K562 (cell line): ENCODE data around the gene ZBTB38. TPM values are rescaled to one million over a fixed set of nuclear protein-coding genes. Genes with fewer than 3 reads are reported as not detected.

ENCODE experiments used
- ATAC-seq: fragments of 200-7000 bp; cut with Tn5 transposase; 3 replicates; pipeline ENCODE4 v1.9.1; 2020; ENCODE audit warnings: moderate library complexity
- BruUV-seq: library from RNA; stranded (reverse); fragments of 400-500 nt; replicated peaks from 2 replicates; lab custom pipeline; 2021; lab: Mats Ljungman, UMichigan
- CTCF ChIA-PET: fragments of 300-600 bp; formaldehyde crosslinking; extraction: SDS; loops from one replicate; lab custom pipeline; 2021; ENCODE audit warnings: low intra/inter-chr PET ratio; lab: Yijun Ruan, JAX
- POLR2A ChIA-PET: fragments of 300-600, 350-650 bp; sonication (Branson Sonifier 250); formaldehyde crosslinking; extraction: SDS; loops from one replicate; lab custom pipeline; 2021; ENCODE audit warnings: antibody characterized with exemption, inconsistent platforms; lab: Yijun Ruan, JAX
- DNase-seq, 4 experiments: peaks; one replicate each; pipeline versions ENCODE4 v3.0.0 to v3.0.0-alpha.2; 2011 to 2018; ENCODE audit warnings: low spot score in 3 of 4, mixed read lengths in 3 of 4; ENCODE audit errors: extremely low read depth in 1 of 4
- FAIRE-seq: peaks from 2 replicates; lab custom pipeline; 2011; peaks lifted over from hg19 to GRCh38; lab: Jason Lieb, UNC
- H2AFZ ChIP-seq: 2 replicates; pipeline ENCODE4 v1.6.0; 2011; ENCODE audit warnings: low read depth, low read length, control low read depth, inconsistent platforms
- H3K27ac ChIP-seq: fragments of 200-600 bp; 3 replicates; pipeline ENCODE4 v1.8.0; 2011; ENCODE audit warnings: low read depth, mild to moderate bottlenecking, control low read depth, inconsistent platforms, low read length, moderate library complexity, mixed read lengths; ENCODE audit errors: extremely low read depth
- H3K27me3 ChIP-seq, 2 experiments: fragments of 300-600 bp in 1 of 2; 2 replicates in 1 of 2; 3 replicates in 1 of 2; pipeline versions ENCODE4 v1.6.0 to v1.8.0; 2011; ENCODE audit warnings: inconsistent platforms in 2 of 2, low read length in 2 of 2, mild to moderate bottlenecking in 1 of 2, mixed read lengths in 1 of 2, moderate library complexity in 1 of 2; ENCODE audit not compliant: control insufficient read depth in 2 of 2, insufficient read depth in 2 of 2
- H3K36me3 ChIP-seq: fragments of 300-600 bp; 3 replicates; pipeline ENCODE4 v1.8.0; 2011; ENCODE audit warnings: mild to moderate bottlenecking, low read length, inconsistent platforms; ENCODE audit not compliant: control insufficient read depth, insufficient read depth
- H3K4me1 ChIP-seq, 2 experiments: fragments of 200-600 bp in 1 of 2; replicated peaks in 1 of 2; 2 replicates in 1 of 2; 3 replicates in 1 of 2; pipeline versions ENCODE4 v1.5.1 to v1.8.0; 2011; ENCODE audit warnings: inconsistent platforms in 2 of 2, low read length in 2 of 2, mild to moderate bottlenecking in 1 of 2, mixed read lengths in 1 of 2, moderate library complexity in 1 of 2; ENCODE audit not compliant: control insufficient read depth in 2 of 2, insufficient read depth in 2 of 2
- H3K4me2 ChIP-seq: 2 replicates; pipeline ENCODE4 v1.6.1; 2011; ENCODE audit warnings: low read length, control low read depth, inconsistent platforms, mixed read lengths; ENCODE audit not compliant: insufficient read depth
- H3K4me3 ChIP-seq: fragments of 200-600 bp; sonication (generic), shearing (Covaris generic); 2 replicates; pipeline ENCODE4 v1.5.1; 2016; ENCODE audit warnings: control low read depth, inconsistent platforms
- H3K79me2 ChIP-seq: fragments of 200-600 bp; 3 replicates; pipeline ENCODE4 v1.8.0; 2011; ENCODE audit warnings: low read length, inconsistent platforms; ENCODE audit not compliant: control insufficient read depth, insufficient read depth
- H3K9ac ChIP-seq, 2 experiments: 2 replicates each; pipeline versions ENCODE4 v1.6.0 to v1.6.1; 2011; ENCODE audit warnings: low read depth in 2 of 2, low read length in 2 of 2, control low read depth in 1 of 2, inconsistent platforms in 1 of 2, mild to moderate bottlenecking in 1 of 2, mixed read lengths in 1 of 2; ENCODE audit not compliant: insufficient read depth in 1 of 2
- H3K9me1 ChIP-seq: one replicate; pipeline ENCODE4 v1.6.0; 2011; ENCODE audit warnings: inconsistent platforms, mild to moderate bottlenecking, low read length, moderate library complexity; ENCODE audit not compliant: control insufficient read depth, insufficient read depth
- H3K9me3 ChIP-seq: replicated peaks from 2 replicates; pipeline ENCODE4 v1.5.1; 2011; ENCODE audit warnings: low read depth, low read length, inconsistent platforms; ENCODE audit not compliant: control insufficient read depth, insufficient read depth
- H4K20me1 ChIP-seq: replicated peaks from 2 replicates; pipeline ENCODE4 v1.6.1; 2011; ENCODE audit warnings: low read length, inconsistent platforms, mixed read lengths; ENCODE audit not compliant: control insufficient read depth, insufficient read depth
- CGGBP1 ChIP-seq: fragments of 250-450 bp; sonication (Bioruptor Pico); IDR thresholded peaks from 2 replicates; pipeline ENCODE4 v1.9.0; 2021; ENCODE audit warnings: mild to moderate bottlenecking
- MAFF ChIP-seq: IDR thresholded peaks from 2 replicates; pipeline ENCODE4 v1.6.1; 2012; ENCODE audit warnings: low read length, improper control_type of control experiment
- NFIX ChIP-seq: fragments of 250-450 bp; sonication (Bioruptor Pico); IDR thresholded peaks from 2 replicates; pipeline ENCODE4 v1.4.0; 2020; ENCODE audit warnings: low read depth, mild to moderate bottlenecking, moderate library complexity
- POLR2G ChIP-seq: fragments of 200-400 bp; formaldehyde crosslinking; IDR thresholded peaks from 2 replicates; pipeline ENCODE4 v1.6.1; 2017; ENCODE audit warnings: low read depth, mild to moderate bottlenecking, antibody characterized with exemption, low read length, moderate library complexity
- SIX5 ChIP-seq, 2 experiments: IDR thresholded peaks; 2 replicates each; pipeline ENCODE4 v1.6.1; 2011; ENCODE audit warnings: low read length in 2 of 2, borderline replicate concordance in 1 of 2, low read depth in 1 of 2, mild to moderate bottlenecking in 1 of 2, moderate library complexity in 1 of 2; ENCODE audit not compliant: insufficient read depth in 1 of 2
- TCF7 ChIP-seq: sonication (generic); IDR thresholded peaks from 2 replicates; pipeline ENCODE4 v1.6.1; 2016; ENCODE audit warnings: antibody characterized with exemption, borderline replicate concordance
- TRIM24 ChIP-seq, 2 experiments: fragments of 450-650 bp; IDR thresholded peaks; 2 replicates each; pipeline ENCODE4 v1.6.1; 2016
- ZNF12 ChIP-seq: sonication (generic); formaldehyde crosslinking; IDR thresholded peaks from 2 replicates; pipeline ENCODE4 v1.4.0; 2020; ENCODE audit warnings: mild to moderate bottlenecking, missing genetic modification reagents
- ZNF282 ChIP-seq: sonication (generic); formaldehyde crosslinking; IDR thresholded peaks from 2 replicates; pipeline ENCODE4 v1.8.1; 2023; ENCODE audit warnings: missing genetic modification reagents
- WGBS: fragments of 100-300 bp; shearing (Covaris generic); methylation state at CpG from one replicate; pipeline ENCODE4 v1.1.6; 2016; ENCODE audit warnings: low coverage, mixed read lengths; ENCODE audit not compliant: insufficient coverage; ENCODE audit errors: missing lambda C conversion rate; 5-methylcytosine and 5-hydroxymethylcytosine counted together
- in situ Hi-C: fragments of 300-500 bp; cut with MboI; formaldehyde crosslinking; loops from 4 replicates; pipeline ENCODE4 v1.15.0; 2018; ENCODE audit warnings: inconsistent platforms, mixed read lengths
- intact Hi-C: fragments of 100-400 bp; cut with micrococcal nuclease; formaldehyde crosslinking; loops from 2 replicates; pipeline ENCODE4 v1.14.2; 2022
- polyA plus RNA-seq, 8 experiments: library from polyadenylated mRNA; depleted of rRNA in 4 of 8; stranded (reverse) in 5 of 8; unstranded in 3 of 8; fragments of >200 nt; fragmentation: Nextera tagmentation in 2 of 8; fragmentation: Illumina TruSeq in 1 of 8; extraction: Ambion mirVana in 2 of 8; extraction: Trizol in 1 of 8; gene quantifications; 2 replicates each; pipeline versions ENCODE4 v1.2.1 to v1.2.3, GENCODE V29; 2011 to 2014; ENCODE audit warnings: inconsistent platforms in 1 of 8, missing spikeins in 1 of 8
- total RNA-seq, 7 experiments: library from RNA; depleted of rRNA in 6 of 7; stranded (reverse); fragments of >200 nt in 6 of 7; fragmentation: Illumina TruSeq in 2 of 7; extraction: Trizol in 2 of 7; gene quantifications; 2 replicates each; pipeline versions ENCODE4 v1.2.1 to v1.2.3, GENCODE V29; 2011 to 2021; ENCODE audit warnings: low replicate concordance in 1 of 7
- TF ChIP-seq, protein P1 (sequence below): sonication (generic); formaldehyde crosslinking; IDR thresholded peaks from 2 replicates; pipeline ENCODE4 v1.8.1; 2023; ENCODE audit warnings: missing genetic modification reagents, mild to moderate bottlenecking, borderline replicate concordance
- TF ChIP-seq, protein P2 (sequence below): fragments of 200-400 bp; formaldehyde crosslinking; IDR thresholded peaks from 2 replicates; pipeline ENCODE4 v1.6.1; 2017; ENCODE audit warnings: mild to moderate bottlenecking, low read depth, low read length, moderate library complexity

The ZBTB38 gene
- total and polyA plus RNA-seq, 9 of the 15 experiments (the other 6 are each of a cell fraction or from before 2014, with no cell fraction given) = 12.1 to 39.4 (median 22.9) TPM

DNA sequence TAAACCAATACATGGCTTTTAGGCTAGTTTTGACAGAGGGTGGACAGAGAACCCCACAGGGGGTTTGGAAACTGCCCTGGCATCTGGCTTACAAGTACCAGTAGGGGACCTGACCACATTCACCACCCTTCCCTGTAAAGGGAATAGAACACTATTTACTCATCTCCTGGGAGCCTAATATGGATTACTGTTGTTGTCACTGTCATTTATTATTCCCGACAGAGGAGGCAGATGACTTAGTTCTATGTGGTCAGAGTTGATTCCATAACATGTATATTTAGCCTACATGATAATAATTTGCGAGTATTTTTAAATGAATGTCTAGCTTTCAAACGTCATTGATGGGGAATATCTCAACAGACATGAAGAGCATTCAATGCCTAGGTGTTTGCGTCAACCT is 15.9 kb downstream of the ZBTB38 start:
- Histone ChIP-seq H3K4me1 (peaks cover 0 to 6% of the 10 kb centered on the region in 2 experiments; a peak in 3 of 5 replicates), H3K36me3 (peaks cover 57% of the 10 kb centered on the region), H3K27ac (no peak overlapping the region), H3K4me2 (no peak overlapping the region), H3K9me1 (no peaks in the 10 kb centered on the region), H2AFZ (no peak overlapping the region), H3K79me2 (no peaks in the 10 kb centered on the region), H3K27me3 (no peaks in the 10 kb centered on the region), H4K20me1 (no peaks in the 10 kb centered on the region), H3K9me3 (no peaks in the 10 kb centered on the region), H3K4me3 (no peak overlapping the region), H3K9ac (no peak overlapping the region)
- DNase-seq = no peak
- FAIRE-seq = no peak
- no peak for ATAC-seq
- 52% methylated on average over 4 of the region's 4 CpGs for WGBS
- intact Hi-C loops = no loop called here
- POLR2A ChIA-PET = interaction anchor here (1.0 to 4.2 kb wide), 5 partner anchors 9 to 48 kb away, joined by 4 to 27 read pairs (median 6); no protein-coding TSS in a partner anchor
- TF ChIP-seq, protein P1, sequence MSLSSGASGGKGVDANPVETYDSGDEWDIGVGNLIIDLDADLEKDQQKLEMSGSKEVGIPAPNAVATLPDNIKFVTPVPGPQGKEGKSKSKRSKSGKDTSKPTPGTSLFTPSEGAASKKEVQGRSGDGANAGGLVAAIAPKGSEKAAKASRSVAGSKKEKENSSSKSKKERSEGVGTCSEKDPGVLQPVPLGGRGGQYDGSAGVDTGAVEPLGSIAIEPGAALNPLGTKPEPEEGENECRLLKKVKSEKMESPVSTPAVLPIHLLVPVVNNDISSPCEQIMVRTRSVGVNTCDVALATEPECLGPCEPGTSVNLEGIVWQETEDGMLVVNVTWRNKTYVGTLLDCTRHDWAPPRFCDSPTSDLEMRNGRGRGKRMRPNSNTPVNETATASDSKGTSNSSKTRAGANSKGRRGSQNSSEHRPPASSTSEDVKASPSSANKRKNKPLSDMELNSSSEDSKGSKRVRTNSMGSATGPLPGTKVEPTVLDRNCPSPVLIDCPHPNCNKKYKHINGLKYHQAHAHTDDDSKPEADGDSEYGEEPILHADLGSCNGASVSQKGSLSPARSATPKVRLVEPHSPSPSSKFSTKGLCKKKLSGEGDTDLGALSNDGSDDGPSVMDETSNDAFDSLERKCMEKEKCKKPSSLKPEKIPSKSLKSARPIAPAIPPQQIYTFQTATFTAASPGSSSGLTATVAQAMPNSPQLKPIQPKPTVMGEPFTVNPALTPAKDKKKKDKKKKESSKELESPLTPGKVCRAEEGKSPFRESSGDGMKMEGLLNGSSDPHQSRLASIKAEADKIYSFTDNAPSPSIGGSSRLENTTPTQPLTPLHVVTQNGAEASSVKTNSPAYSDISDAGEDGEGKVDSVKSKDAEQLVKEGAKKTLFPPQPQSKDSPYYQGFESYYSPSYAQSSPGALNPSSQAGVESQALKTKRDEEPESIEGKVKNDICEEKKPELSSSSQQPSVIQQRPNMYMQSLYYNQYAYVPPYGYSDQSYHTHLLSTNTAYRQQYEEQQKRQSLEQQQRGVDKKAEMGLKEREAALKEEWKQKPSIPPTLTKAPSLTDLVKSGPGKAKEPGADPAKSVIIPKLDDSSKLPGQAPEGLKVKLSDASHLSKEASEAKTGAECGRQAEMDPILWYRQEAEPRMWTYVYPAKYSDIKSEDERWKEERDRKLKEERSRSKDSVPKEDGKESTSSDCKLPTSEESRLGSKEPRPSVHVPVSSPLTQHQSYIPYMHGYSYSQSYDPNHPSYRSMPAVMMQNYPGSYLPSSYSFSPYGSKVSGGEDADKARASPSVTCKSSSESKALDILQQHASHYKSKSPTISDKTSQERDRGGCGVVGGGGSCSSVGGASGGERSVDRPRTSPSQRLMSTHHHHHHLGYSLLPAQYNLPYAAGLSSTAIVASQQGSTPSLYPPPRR (CRISPR knock-in tag) = no peak
- no peak for TF ChIP-seq ZNF12 (CRISPR knock-in tag)
- TF ChIP-seq TCF7 = no peak
- TF ChIP-seq TRIM24 (IDR thresholded peaks at IDR 0.05) = no peak
- TF ChIP-seq SIX5 (IDR thresholded peaks at IDR 0.05; ENCODE audit: borderline replicate concordance in 1 of 2, insufficient read depth in 1 of 2, low read depth in 1 of 2, low read length in 2 of 2) = no peak
- no peak for TF ChIP-seq CGGBP1
- TF ChIP-seq, protein P2, sequence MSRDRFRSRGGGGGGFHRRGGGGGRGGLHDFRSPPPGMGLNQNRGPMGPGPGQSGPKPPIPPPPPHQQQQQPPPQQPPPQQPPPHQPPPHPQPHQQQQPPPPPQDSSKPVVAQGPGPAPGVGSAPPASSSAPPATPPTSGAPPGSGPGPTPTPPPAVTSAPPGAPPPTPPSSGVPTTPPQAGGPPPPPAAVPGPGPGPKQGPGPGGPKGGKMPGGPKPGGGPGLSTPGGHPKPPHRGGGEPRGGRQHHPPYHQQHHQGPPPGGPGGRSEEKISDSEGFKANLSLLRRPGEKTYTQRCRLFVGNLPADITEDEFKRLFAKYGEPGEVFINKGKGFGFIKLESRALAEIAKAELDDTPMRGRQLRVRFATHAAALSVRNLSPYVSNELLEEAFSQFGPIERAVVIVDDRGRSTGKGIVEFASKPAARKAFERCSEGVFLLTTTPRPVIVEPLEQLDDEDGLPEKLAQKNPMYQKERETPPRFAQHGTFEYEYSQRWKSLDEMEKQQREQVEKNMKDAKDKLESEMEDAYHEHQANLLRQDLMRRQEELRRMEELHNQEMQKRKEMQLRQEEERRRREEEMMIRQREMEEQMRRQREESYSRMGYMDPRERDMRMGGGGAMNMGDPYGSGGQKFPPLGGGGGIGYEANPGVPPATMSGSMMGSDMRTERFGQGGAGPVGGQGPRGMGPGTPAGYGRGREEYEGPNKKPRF = no peak
- no peak for TF ChIP-seq ZNF282 (CRISPR knock-in tag)
- TF ChIP-seq MAFF = no peak
- no peak for TF ChIP-seq NFIX (CRISPR knock-in tag)
- TF ChIP-seq POLR2G = no peak
- no TSS peak for BruUV-seq
- CTCF ChIA-PET = no interaction called here
- in situ Hi-C loops = no loop called here
